Keratinocyte (primary cell): ENCODE measurements around the gene GRK4.

ENCODE experiments used
- CTCF ChIP-seq, 3 experiments: IDR thresholded peaks in 1 of 3; conservative IDR thresholded peaks in 1 of 3; optimal IDR thresholded peaks in 1 of 3; 2 replicates in 2 of 3; 3 replicates in 1 of 3; pipeline versions ENCODE3 to v1.5.1; 2011; ENCODE audit warnings: low read length in 3 of 3, mild to moderate bottlenecking in 3 of 3, moderate library complexity in 2 of 3, control low read depth in 1 of 3, inconsistent platforms in 1 of 3; ENCODE audit not compliant: insufficient read depth in 2 of 3; ENCODE audit errors: extremely low read depth in 1 of 3
- EZH2 ChIP-seq: IDR thresholded peaks from one replicate; pipeline ENCODE4 v1.6.1; 2012; ENCODE audit warnings: inconsistent platforms, mild to moderate bottlenecking, low read length, moderate library complexity

- TF ChIP-seq CTCF (optimal IDR thresholded peaks at IDR 0.05 in 1 of 3, IDR thresholded peaks at IDR 0.05 in 1 of 3, conservative IDR thresholded peaks at IDR 0.05 in 1 of 3; ENCODE audit: extremely low read depth in 1 of 3, insufficient read depth in 2 of 3, low read length in 3 of 3) = peak in 1 of 3 experiments; percentile 37
- TF ChIP-seq EZH2 = no peak
Measured at GRCh38 chr4:3073158-3074077, 110.0 kb downstream of the GRK4 start.
